HepG2 (cell line): ENCODE data around the gene TAF1D.

Source experiments
- CTCF ChIP-seq: sonication (generic); formaldehyde crosslinking; IDR thresholded peaks from 2 replicates; pipeline ENCODE4 v1.5.0; 2020; ENCODE audit warnings: mild to moderate bottlenecking, missing genetic modification reagents, moderate library complexity
- EZH2 ChIP-seq: conservative IDR thresholded peaks from 2 replicates; pipeline ENCODE4 v1.6.1; 2012; ENCODE audit warnings: mild to moderate bottlenecking, low read depth, low read length, moderate library complexity
- HNF4A ChIP-seq: sonication (generic); formaldehyde crosslinking; IDR thresholded peaks from 2 replicates; pipeline ENCODE4 v1.4.0; 2020; ENCODE audit warnings: missing genetic modification reagents
- JUN ChIP-seq: sonication (generic); formaldehyde crosslinking; IDR thresholded peaks from 2 replicates; pipeline ENCODE4 v1.4.0; 2020; ENCODE audit warnings: mild to moderate bottlenecking, missing genetic modification reagents
- KDM4B ChIP-seq: sonication (generic); formaldehyde crosslinking; IDR thresholded peaks from 2 replicates; pipeline ENCODE4 v1.4.0; 2020; ENCODE audit warnings: missing genetic modification reagents
- MXI1 ChIP-seq: IDR thresholded peaks from 3 replicates; pipeline ENCODE4 v1.6.1; 2012; ENCODE audit warnings: low read depth, low read length, inconsistent platforms, borderline replicate concordance
- NPAS2 ChIP-seq: sonication (generic); formaldehyde crosslinking; IDR thresholded peaks from 2 replicates; pipeline ENCODE4 v1.8.0; 2022; ENCODE audit warnings: mild to moderate bottlenecking, missing genetic modification reagents, borderline replicate concordance
- PHB2 ChIP-seq: fragments of 450-650 bp; IDR thresholded peaks from 2 replicates; pipeline ENCODE4 v1.6.1; 2018; ENCODE audit not compliant: partially characterized antibody
- SMARCE1 ChIP-seq: fragments of 450-650 bp; IDR thresholded peaks from 2 replicates; pipeline ENCODE4 v1.6.1; 2017; ENCODE audit warnings: borderline replicate concordance
- TF ChIP-seq, protein P1 (sequence below): IDR thresholded peaks from 2 replicates; pipeline ENCODE4 v1.6.1; 2016
- TF ChIP-seq, protein P2 (sequence below): sonication (generic); formaldehyde crosslinking; IDR thresholded peaks from 2 replicates; pipeline ENCODE4 v1.4.0; 2020; ENCODE audit warnings: missing genetic modification reagents, borderline replicate concordance

DNA sequence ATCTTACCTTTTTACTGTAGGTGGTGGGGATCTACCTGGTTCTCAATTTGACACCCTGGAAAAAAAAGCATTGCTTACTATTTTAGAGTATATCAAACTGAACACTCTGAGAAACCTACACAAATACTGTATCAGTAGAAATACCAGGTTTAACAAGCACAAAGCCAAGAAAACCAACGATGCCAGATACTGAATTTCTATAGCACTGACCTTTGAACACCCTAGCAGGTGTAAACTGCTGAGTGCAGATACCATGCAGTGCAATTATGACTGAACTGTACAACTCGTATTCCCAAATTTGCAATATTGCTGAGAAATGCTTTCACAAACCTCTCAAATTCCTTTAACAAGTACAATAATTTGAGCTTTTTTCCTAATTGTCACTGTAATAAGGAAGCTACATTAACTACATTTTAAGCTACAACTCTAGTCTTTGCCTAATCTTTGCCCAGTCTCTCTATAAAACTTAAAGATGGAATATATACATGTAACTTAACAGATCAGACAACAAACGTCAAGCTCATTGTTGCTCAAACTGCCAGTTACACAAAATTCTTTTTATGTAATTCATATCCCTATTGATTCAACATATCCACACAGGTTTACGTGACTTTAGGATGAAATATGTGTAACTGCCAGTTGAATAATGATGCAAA lies 8.9 kb downstream of the TAF1D start:
- TF ChIP-seq KDM4B (CRISPR knock-in tag) (no peak), CTCF (CRISPR knock-in tag) (no peak), EZH2 (no peak), JUN (CRISPR knock-in tag) (no peak), MXI1 (no peak), NPAS2 (CRISPR knock-in tag) (no peak), PHB2 (no peak), HNF4A (CRISPR knock-in tag) (peak; percentile 39; the same call in 1 of the 2 replicates), SMARCE1 (no peak)
- TF ChIP-seq, protein P1, sequence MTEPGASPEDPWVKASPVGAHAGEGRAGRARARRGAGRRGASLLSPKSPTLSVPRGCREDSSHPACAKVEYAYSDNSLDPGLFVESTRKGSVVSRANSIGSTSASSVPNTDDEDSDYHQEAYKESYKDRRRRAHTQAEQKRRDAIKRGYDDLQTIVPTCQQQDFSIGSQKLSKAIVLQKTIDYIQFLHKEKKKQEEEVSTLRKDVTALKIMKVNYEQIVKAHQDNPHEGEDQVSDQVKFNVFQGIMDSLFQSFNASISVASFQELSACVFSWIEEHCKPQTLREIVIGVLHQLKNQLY (CRISPR knock-in tag): no peak
- TF ChIP-seq, protein P2, sequence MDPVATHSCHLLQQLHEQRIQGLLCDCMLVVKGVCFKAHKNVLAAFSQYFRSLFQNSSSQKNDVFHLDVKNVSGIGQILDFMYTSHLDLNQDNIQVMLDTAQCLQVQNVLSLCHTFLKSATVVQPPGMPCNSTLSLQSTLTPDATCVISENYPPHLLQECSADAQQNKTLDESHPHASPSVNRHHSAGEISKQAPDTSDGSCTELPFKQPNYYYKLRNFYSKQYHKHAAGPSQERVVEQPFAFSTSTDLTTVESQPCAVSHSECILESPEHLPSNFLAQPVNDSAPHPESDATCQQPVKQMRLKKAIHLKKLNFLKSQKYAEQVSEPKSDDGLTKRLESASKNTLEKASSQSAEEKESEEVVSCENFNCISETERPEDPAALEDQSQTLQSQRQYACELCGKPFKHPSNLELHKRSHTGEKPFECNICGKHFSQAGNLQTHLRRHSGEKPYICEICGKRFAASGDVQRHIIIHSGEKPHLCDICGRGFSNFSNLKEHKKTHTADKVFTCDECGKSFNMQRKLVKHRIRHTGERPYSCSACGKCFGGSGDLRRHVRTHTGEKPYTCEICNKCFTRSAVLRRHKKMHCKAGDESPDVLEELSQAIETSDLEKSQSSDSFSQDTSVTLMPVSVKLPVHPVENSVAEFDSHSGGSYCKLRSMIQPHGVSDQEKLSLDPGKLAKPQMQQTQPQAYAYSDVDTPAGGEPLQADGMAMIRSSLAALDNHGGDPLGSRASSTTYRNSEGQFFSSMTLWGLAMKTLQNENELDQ (CRISPR knock-in tag): no peak
